ENCODE results near the gene C6orf132.

- no peak for TF ChIP-seq POLR2A (IDR thresholded peaks at IDR 0.05)
- TF ChIP-seq CTCF (IDR thresholded peaks at IDR 0.05 in 4 of 5, conservative IDR thresholded peaks at IDR 0.05 in 1 of 5) = no peak
Measured at GRCh38 chr6:42125663-42126062, 16.8 kb downstream of the C6orf132 start.
